HG03457 (cell line): Measurements from ENCODE around the gene ARMC9.
"Not testable (repeated sequence)": the region's sequence is repeated elsewhere in the genome, so short reads cannot be mapped to it uniquely, and the experiment has no call there.

ENCODE experiments used
- ATAC-seq: cut with Tn5 transposase; IDR thresholded peaks from one replicate; pipeline ENCODE4 v1.9.1; 2021; ENCODE audit warnings: moderate number of reproducible peaks; ENCODE audit not compliant: unreplicated experiment

ARMC9 gene

DNA sequence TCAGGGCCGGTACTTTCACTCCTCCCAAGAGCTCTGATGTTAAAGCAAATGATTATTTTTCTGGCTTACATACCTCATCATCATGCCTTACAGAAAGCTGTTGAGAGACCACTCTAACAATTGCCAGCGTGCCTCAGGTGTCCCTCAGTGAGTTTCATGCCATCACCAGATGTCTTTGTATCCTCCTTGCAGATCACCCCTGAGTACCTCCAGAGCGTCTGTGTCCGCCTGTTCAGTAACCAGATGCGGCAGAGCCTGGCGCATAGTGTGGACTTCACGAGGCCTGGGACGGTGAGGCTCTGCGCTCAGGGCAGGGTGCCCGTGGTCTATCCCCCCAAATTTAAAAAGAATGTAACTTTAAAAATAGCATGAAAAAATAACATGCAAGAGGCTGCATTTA lies 41.3 kb downstream of the ARMC9 start:
- ATAC-seq, result no peak

DNA sequence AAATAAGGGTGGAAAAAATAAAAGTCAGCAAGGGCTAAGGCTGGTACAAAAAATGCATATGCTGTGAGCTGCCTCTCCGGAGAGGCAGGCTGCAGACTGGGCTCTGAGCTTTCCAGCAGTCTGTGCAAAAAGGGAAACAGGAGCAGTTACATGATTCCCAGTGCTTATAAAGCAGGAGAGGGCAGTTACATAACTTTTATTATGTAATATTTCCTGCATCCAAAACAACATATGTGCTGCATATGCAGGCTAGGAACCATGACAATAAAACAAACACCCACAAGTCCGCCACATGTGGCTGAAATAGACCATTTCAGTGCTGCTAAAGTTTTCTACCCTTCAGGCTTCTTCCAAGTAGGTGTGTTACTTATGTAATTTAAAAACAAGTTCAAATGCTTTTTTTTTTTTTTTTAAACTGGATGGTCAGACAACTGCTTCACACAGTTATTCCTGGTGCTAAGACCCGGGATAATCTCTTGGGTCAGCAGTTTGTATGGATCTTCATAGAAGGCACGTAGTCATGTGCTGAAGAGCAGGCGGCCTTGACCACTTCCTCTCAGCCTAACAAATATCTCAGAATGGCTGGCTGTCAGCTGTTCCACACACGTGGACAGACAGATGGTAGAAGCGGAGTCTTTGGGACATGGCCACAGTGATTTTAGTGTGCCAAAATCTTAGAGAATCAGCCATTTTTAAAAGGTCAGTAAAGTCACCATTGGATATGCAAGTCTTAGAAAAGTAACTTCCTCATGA lies 43.5 kb downstream of the ARMC9 start:
- ATAC-seq, result no peak

DNA sequence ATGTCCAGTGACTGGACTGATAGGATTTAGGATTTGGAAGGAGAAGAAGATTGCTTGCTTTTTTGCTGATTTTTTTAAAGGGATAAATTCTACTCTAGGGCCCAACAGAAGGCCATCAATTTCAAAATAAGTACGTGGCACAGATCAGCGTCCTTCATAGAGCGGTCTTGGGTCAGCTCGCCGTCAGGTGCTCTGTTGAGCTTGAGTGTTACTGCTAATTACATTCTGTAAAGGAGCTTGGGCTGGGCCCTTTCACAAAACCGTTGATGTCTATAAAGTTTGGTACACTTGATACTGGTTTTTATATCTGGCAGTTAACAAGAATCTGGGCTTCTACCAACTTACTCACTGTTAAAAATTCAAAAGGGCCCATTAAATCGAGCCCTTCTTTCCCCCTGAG lies 45.4 kb downstream of the ARMC9 start:
- ATAC-seq, result no peak

DNA sequence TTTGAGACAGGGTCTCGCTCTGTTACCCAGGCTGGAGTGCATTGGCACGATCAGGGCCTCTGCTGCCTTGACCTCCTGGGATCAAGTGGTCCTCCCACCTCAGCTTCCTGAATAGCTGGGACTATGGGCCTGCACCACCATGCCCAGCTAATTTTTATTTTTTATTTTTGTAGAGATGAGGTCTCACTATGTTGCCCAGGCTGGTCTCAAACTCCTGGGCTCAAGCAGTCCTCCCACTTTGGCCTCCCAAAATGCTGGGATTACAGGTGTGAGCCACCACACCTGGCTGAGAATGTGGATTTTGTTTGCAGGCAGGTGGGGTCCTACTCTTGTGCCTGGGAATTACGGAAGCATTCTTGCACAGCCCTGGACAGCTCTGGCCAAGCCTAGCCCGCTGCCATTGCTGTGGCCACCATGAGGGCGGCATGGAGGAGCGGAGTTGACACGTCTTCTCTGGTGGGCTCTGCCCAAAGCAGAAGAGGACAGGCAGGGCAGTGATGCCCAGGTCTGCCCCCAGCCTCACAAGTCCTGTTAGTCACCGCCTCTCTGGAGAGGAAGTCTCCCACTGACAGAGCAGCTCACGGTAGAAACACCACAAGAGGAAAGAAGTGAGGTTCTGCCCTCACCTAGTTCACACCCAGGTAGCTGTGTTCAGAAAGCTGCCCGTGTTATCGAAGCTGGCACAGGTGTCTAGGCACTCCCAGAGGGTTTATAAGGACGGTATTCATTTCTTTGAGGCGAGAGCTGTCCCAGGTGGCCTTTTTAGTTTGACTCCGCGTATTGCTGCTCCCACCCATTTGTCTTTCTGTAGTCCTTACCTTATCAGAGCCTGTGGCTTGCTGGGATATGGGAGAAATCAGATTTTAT lies 46.2 kb downstream of the ARMC9 start:
- ATAC-seq, result no peak

DNA sequence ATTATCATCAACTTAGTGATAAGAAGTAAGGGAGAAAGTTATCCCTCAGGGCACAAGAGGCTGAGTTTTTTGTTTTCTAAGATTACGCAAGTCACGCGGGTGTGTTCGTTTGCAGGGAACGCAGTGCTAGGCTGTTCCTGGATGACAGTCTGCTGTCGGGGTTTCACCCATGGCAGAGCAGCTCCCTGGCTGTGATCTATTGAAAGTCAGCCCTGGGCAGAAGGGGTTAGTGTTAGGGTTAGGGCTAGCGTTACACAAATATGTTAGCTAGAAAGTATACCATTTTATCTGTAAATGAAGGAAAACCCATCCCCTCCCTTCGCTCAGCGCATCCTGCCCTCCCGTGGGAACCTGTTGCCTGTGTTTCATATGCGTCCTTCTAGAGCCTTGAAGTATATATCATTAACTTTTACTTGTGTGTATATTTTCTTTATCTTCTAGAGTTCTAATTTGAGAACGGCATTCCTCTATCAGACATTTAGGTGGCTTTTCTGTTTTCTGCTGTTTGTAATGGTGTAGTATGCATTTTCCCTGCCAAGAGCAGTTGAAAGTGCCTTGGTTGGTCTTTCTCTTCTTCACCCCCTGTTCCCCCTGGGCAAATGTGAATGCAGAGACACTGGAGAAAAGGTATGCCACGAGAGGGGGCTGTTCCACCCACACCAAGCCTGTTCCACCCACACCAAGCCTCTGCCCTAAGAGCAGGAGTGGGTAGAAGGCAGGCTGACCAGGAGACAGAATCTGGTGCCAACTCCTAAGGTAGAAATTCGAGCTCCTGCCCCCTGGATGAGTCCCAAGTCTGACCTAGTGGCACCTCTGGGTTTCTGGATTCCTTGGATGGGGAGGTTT lies 47.0 kb downstream of the ARMC9 start:
- no peak for ATAC-seq

DNA sequence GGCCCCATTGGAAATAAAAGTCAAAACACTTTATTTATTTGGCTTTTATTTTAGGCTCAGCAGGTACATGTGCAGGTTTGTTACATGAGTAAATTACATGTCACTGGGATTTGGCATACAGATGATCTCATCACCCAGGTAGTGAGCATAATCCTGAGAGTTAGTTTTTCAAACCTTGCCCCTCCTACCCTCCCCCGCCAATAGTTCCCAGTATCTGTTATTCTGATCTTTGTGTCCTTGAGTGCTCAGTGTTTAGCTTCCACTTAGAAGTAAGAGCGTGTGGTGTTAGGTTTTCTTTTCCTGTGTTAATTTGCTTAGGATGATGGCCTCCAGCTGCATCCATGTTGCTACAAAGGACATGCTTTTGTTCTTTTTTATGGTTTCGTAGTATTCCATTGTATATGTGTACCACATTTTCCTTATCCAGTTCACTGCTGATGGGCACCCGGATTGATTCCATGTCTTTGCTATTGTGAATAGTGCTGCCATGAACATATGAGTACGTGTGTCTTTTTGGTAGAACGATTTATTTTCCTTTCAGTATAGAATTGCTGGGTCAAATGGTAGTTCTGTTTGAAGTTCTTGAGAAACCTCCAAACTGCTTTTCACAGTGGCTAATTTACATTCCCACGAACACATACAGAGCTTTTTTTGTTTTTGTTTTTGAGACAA lies 47.9 kb downstream of the ARMC9 start:
- ATAC-seq, result no peak

DNA sequence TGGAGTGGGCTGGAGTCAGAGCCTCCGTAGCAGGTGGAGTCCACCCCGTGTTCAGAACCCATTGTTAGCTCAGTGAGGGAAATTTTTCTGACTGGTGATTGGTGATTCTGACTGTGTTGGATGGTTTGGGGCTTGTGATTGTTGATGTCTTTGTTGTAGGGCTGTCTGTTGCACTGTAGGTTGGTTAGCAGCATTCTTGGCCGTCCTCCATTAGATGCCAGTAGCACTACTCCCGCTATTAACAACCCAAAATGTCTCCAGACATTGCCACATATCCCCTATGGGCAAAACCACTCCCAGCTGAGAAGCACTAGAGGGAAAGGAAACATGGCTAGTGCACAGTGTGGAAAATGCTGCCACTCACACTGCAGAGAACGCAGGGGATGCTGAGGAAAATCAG lies 51.7 kb downstream of the ARMC9 start:
- no peak for ATAC-seq

DNA sequence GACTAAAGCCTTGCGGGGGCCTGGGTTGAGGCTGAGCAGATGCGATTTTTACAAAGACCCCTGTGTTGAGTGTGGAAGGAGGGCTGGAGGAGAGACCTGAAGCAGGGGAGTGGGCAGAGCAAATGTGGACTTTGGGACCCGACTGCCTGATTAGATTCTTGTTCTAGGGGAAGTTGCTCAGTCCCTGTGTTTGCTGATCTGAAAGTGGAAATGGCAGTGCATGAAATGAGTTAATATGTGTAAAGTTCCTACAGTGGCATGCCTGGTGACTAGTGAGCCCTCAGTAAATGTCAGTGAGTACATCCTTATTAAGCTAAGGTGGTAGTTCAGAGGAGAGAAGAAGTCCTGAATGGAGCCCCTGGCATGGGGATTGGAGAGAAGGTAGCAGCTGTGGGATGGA lies 52.3 kb downstream of the ARMC9 start:
- no peak for ATAC-seq

DNA sequence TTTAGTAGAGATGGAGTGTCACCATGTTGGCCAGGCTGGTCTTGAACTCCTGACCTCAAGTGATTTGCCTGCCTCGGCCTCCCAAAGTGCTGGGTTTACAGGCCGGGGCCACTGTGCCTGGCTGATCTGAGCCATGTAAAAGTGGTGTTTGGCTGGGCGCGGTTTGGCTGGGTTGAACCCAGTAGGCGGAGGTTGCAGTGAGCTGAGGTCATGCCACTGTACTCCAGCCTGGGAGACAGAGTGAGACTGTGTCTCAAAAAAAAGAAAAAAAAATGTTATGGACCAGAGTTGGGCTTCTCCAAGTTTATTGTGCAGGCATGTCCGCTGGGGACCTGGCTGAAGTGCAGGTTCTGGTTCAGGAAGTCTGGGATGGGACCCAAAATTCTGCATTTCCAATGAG lies 54.9 kb downstream of the ARMC9 start:
- ATAC-seq, result not testable (repeated sequence)

DNA sequence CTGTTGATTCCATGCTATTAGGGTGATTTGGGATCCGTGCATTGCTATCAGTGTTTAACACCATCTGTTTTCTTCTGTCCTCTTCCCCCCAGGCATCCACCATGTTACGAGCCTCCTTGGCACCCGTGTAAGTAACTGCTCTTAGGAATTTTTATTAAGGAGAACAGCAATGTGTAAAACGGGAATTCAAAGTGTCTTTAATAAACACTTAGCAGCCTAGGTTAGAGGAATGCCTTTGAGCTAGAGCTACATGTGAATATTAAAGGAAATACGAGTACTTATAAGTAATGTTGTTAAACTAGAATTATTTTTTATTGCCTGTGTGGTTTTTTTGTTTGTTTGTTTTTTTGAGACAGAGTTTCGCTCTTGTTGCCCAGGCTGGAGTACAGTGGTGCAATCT lies 58.1 kb downstream of the ARMC9 start:
- ATAC-seq, result no peak

DNA sequence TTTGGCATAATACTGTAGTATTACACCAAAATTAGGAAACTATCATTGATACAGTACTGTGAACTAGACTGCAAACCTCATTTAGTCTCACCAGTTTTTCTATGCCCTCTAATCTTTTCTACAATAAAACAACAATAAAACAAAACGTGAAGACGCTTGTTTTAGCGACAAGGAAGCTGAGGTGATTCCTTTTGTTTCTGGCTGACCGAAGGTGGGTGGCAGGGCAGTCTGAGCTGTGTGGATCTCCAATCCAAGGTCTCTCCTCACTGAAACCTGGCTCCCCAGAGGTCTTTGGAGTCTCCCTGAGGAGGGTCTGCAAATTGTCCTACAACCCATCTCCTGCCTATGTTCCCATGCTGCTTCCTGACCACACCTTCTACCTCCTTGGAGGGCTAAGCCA lies 59.3 kb downstream of the ARMC9 start:
- no peak for ATAC-seq

DNA sequence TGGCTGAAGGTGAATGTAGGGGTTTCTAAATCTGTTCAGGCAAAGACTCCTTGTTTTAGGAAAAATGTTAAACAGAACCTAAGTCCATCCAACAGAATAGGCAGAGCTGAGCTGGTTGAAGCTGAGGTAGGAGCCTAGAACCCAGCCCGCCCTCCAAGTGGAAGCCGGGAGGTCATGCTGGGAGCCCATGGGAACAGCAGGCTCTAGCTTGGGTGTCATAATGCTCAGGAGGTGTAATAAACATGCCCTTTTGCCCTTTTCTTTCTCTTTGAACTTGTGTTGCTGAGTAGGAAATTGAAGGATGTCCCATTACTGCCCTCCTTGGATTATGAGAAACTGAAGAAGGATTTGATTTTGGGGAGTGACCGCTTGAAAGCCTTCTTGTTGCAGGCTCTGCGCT lies 60.3 kb downstream of the ARMC9 start:
- no peak for ATAC-seq

DNA sequence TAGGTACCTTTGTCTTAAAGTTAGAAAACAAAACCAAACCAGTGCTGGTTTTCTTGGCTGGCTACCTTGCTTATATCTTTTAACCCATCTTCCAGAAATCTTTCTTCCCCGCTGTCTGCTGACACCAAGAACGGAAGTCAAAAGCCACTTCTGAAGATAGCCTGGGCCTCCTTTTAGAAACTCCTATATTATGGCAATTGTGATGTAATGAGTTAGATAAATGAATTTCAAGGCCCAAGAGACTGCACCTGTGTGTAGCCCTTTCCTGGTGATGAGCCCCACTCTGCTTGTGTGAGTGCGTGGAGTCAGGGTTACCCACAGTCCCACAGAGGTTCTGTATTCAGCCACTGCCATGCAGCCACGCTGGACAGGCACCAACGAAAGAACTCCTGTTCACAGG lies 60.7 kb downstream of the ARMC9 start:
- ATAC-seq, result no peak

DNA sequence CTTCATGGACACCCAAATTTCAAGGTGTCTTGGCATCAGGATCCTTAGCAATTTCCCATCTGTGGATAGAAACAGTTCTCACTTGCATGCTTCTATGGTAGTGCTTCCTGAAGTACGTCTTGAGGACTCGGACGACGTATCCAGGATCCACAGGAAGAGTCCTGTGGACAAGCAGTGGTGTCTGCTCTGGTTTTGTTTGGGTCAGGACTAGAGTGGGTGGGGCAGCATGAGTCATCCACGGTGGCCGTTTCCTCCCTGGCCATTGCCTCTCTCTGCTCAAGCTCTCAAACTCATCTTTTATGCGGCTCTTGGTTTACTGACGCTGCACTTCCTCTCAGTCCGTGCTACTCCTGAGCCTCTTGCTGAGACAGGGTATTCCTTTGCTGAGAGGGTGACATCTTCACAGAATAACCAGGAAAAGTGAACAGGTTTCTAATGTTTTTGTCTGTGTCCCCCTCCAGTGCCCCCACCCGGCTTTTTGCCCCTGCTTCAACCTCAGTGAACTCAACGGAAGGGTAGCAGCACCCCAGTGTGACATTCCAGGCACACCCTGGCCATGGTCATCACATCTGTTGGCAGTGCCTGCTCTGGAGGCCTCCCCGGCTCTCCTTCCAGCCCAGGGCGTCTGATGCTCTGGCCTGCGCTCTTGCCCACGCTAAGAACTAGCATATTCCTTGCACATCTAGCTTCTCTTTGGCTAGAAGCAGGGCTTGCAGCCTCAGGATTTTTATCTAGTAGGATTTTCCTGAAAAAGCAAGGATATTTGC lies 62.2 kb downstream of the ARMC9 start:
- no peak for ATAC-seq

DNA sequence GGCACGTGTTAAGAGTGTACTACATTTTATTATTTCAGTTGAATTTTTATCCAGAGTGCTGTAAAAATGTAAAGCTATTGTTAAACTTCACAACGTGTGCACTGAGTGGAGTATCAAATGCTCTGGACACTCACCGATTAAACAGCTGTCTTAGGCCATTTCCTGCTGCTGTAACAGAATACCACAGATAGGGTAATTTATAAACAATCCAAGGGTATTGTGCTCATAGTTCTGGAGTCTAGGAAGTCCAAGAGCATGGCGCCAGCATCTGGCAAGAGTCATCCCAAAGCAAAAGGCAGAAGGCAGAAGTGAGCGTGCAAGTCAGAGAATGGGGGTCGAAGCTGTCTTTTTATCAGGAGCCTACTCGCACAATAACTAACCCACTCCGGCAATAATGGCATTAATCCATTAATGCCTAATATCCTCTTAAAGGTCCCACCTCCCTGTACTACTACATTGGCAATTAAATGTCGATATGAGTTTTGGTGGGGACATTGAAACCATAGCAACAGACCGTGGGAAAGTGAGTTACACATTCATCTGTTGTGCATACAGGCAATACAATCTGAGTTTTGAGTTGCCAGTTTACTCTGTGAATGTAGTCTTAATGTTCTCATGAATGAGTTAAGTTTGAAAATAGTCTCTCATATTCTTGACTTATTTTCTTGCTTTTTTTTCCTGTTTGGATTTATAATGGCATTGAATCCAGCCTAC lies 64.8 kb downstream of the ARMC9 start:
- no peak for ATAC-seq

DNA sequence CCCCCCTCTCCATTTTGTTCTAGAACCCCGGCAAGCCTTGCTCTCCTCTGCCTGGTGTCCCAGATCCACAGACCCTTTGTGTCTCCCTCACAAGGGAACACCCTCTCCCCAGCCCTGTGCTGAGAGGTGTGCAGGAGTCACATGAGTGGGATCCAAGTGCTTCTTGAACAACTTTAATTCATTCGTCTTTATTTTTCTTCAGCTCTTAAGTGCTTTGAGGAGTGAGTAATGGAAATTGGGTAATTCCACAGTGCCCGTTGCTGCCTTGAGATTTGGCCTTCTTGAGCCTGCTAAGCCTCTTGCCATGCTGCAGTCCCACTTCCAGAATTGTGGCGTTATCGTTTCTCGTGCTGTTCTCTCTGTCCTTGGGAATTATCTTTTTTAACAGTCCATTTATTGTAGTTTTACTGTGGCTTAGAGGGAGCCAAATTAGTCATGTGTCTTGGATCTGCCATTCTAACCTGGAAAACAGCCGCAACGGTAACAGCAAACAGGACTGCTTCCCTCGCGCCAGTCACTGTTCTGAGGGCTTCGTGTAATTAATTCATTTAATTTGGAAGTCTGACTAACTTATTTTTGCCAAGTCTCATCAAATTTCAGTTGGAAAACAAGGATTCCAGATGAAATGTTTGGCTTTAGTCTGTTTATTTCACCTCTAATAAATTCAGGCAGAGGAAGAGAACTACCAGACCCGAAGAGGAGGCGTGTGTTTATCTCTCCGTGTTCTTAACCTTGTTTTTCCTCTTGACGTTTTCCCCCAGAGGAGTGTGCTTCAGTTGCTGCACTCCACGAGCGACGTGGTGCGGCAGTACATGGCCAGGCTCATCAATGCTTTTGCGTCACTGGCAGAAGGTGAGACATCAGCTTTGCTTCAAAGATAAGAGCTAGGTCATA lies 72.0 kb downstream of the ARMC9 start:
- no peak for ATAC-seq

DNA sequence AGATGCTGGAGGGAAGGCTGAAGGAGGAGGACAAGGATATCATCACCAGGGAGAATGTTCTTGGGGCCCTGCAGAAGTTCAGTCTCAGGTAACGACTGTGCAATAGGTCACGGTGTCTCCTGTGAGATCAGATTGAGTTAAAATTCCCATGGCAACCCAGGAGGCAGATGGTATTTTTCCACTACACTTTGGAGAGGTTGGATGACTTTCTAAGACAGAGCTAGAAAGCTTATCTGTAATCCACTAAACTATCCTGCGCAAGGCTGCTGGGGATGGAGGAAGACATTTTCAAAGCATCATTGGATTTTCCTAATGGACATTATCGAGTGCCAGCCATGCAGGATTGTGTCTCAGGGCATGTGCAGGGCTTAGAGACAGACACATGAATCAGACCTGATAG lies 74.6 kb downstream of the ARMC9 start:
- no peak for ATAC-seq

DNA sequence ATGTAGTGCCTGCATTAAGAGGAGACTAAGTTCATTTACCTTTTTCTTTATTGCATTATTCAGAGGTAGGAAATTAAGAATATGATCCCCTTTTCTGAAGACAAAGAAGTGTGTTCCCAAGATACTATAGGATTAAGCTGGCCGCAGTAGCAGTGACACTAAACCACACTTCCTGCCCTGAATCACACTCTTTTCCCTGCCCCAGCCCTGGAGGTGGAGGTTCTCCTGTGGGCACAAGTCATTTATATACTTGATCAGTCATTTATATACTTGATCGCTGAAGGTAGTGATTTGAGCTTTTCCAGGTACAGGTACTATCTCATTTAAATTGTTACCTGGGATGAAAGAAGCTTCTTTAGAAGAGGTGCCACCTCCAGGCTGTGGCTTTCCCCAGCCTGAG lies 78.6 kb downstream of the ARMC9 start:
- ATAC-seq, result no peak

DNA sequence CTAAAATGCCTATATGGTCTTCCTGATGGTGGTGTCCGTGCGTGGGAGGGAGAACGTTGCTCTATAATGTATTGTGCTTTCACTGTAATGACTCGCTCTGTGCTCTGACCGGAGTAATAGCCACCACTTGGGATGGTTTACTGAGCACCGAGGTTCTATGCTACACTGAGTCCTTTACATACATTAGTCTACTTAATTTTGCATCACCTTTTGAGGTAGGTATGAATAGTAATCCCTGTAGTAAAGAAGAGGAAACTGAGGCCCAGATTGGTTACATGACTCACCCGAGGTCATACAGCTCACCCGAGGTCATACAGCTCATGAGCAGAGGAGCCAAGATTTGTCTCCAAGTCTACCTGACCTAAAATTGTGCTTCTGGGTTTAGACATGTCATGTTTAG lies 79.5 kb downstream of the ARMC9 start:
- ATAC-seq, result no peak
